Lower leg skin (tissue), 4 donors: ENCODE results near the gene RNASE8. TPM values are rescaled to one million over a fixed set of nuclear protein-coding genes. Genes with fewer than 3 reads are reported as not detected.

ENCODE experiments used
- DNase-seq, 2 donors: peaks; one replicate each; pipeline ENCODE4 v3.0.0-alpha.2; 2019; ENCODE audit warnings: low spot score in 2 of 2
- H3K4me3 ChIP-seq: fragments of 200-600 bp; sonication (generic); 2 replicates; pipeline ENCODE4 v1.5.1; 2017; ENCODE audit warnings: mild to moderate bottlenecking, low read depth; ENCODE audit not compliant: poor library complexity, severe bottlenecking
- CTCF ChIP-seq, 3 donors: fragments of 450-650 bp; IDR thresholded peaks; one replicate each; pipeline ENCODE4 v1.5.1; 2016; ENCODE audit warnings: antibody characterized with exemption in 3 of 3, mild to moderate bottlenecking in 3 of 3, moderate library complexity in 2 of 3
- POLR2A ChIP-seq, 2 donors: fragments of 450-650 bp; IDR thresholded peaks; one replicate each; pipeline ENCODE4 v1.6.1; 2016 to 2017; ENCODE audit warnings: antibody characterized with exemption in 2 of 2, mild to moderate bottlenecking in 1 of 2, moderate library complexity in 1 of 2
- WGBS, 2 donors: methylation state at CpG; one replicate each; pipeline ENCODE4 v1.1.5; 2018; 5-methylcytosine and 5-hydroxymethylcytosine counted together
- intact Hi-C: fragments of 100-400 bp; cut with DNase I; formaldehyde crosslinking; loops from one replicate; pipeline ENCODE4 v1.15.0; 2023; ENCODE audit warnings: low total_unique reads
- total RNA-seq, 4 donors: library from RNA; depleted of rRNA; stranded (reverse); fragments of >200 nt; gene quantifications; one replicate each; pipeline ENCODE4 v1.1.0, GENCODE V29; 2016

Gene RNASE8
- total RNA-seq, 4 donors from 2014 or later = not detected

- intact Hi-C loops = loop anchor here (5.0 to 10.0 kb wide), 2 partner anchors 82 to 239 kb away; no protein-coding TSS in a partner anchor
- WGBS, 2 donors = 61 to 62% methylated on average over 3 of the region's 3 CpGs
- no peak overlapping the region for H3K4me3 ChIP-seq
- TF ChIP-seq CTCF (IDR thresholded peaks at IDR 0.05) (no peak), POLR2A (IDR thresholded peaks at IDR 0.05) (no peak)
- DNase-seq = no peak
Observed at GRCh38 chr14:21096438-21096837, 38.8 kb downstream of the RNASE8 start.

- DNase-seq = no peak
- 38 to 39% methylated on average over 10 of the region's 10 CpGs for WGBS, 2 donors
- TF ChIP-seq CTCF (IDR thresholded peaks at IDR 0.05) (no peak), POLR2A (IDR thresholded peaks at IDR 0.05) (no peak)
- intact Hi-C loops = loop anchor here (5.0 to 10.0 kb wide), 2 partner anchors 82 to 240 kb away; no protein-coding TSS in a partner anchor
- H3K4me3 ChIP-seq = no peak overlapping the region
Observed at GRCh38 chr14:21096978-21097635, 39.5 kb downstream of the RNASE8 start.

- intact Hi-C loops = loop anchor here (5.0 to 10.0 kb wide), 2 partner anchors 83 to 240 kb away; no protein-coding TSS in a partner anchor
- no peak for DNase-seq
- WGBS, 2 donors = 4 to 6% methylated on average over 8 to 16 of the region's 19 CpGs
- H3K4me3 ChIP-seq = no peak overlapping the region
- no peak for TF ChIP-seq CTCF (IDR thresholded peaks at IDR 0.05)
- no peak for TF ChIP-seq POLR2A (IDR thresholded peaks at IDR 0.05)
Observed at GRCh38 chr14:21097636-21098075, 40.0 kb downstream of the RNASE8 start.

GRCh38 chr14:21098076-21098891, 40.7 kb downstream of the RNASE8 start, which contains the start of gene ZNF219:
Gene ZNF219, minus strand, starts transcription at chr14:21098655. Its CDS starts 5,064 bp downstream, at chr14:21093591.
- DNase-seq = peak in 1 of 2 donors; percentile 93
- TF ChIP-seq POLR2A (IDR thresholded peaks at IDR 0.05) (no peak), CTCF (IDR thresholded peaks at IDR 0.05) (no peak)
- H3K4me3 ChIP-seq = peak within 1 kb of the TSS; percentile 26
- 0 to 1% methylated on average over 15 of the region's 90 CpGs for WGBS, 2 donors
- intact Hi-C loops = loop anchor here (5.0 to 10.0 kb wide), 2 partner anchors 83 to 241 kb away; no protein-coding TSS in a partner anchor

GRCh38 chr14:21098892-21099595, 41.4 kb downstream of the RNASE8 start:
- no peak for DNase-seq
- WGBS, 2 donors = 6 to 8% methylated on average over 16 of the region's 16 CpGs
- TF ChIP-seq CTCF (IDR thresholded peaks at IDR 0.05) (no peak), POLR2A (IDR thresholded peaks at IDR 0.05) (no peak)
- intact Hi-C loops = loop anchor here (5.0 to 10.0 kb wide), 2 partner anchors 84 to 242 kb away; no protein-coding TSS in a partner anchor
- peak overlapping the region; percentile 26 for H3K4me3 ChIP-seq
